GM13976 (cell line): Measurements from ENCODE around the gene KATNB1.

Experiments used
- DNase-seq: peaks from one replicate; pipeline ENCODE4 v3.0.0; 2012; ENCODE audit warnings: low spot score
- in situ Hi-C: fragments of 300-500 bp; cut with MboI; formaldehyde crosslinking; loops from one replicate; pipeline ENCODE4 v1.12.0; 2022; ENCODE audit warnings: low sequenced_read_pairs, mixed read lengths, inconsistent platforms; ENCODE audit not compliant: unreplicated experiment
- TF ChIP-seq, protein P1 (sequence below): IDR thresholded peaks from 2 replicates; pipeline ENCODE4 v1.5.1; 2012; ENCODE audit warnings: borderline replicate concordance, mild to moderate bottlenecking; ENCODE audit not compliant: insufficient read depth; ENCODE audit errors: extremely low read depth, missing control alignments, control extremely low read depth

Gene KATNB1

DNA sequence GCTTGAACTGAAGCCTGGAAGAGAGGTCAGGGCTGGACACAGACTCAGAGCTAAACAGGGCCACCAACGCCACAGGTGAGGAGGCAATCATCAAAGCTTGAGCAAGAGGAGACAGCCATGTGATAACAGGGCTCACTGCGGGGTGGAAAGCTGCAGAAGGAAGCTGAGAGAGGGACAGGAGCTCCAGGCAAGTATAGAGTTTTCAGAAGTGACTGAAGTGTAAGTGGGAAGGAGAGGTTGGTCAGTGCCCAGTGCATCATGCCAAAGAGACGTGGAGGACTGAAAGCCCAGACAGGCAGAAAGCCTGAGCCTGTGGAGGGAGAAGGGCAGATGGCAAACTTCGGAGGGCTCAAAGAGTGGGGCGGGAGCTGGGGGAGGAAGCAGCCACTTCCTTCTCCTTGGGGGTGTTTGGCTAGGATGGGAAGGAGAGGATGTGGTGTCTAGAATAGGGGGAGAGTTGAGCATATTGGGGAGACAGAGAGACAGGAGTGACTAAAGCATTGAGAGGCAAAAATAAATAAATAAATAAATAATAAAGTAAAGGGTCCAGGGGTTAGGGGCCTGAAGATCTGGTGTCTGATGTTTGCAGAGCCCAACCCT is 64.1 kb downstream of the KATNB1 start:
- TF ChIP-seq, protein P1, sequence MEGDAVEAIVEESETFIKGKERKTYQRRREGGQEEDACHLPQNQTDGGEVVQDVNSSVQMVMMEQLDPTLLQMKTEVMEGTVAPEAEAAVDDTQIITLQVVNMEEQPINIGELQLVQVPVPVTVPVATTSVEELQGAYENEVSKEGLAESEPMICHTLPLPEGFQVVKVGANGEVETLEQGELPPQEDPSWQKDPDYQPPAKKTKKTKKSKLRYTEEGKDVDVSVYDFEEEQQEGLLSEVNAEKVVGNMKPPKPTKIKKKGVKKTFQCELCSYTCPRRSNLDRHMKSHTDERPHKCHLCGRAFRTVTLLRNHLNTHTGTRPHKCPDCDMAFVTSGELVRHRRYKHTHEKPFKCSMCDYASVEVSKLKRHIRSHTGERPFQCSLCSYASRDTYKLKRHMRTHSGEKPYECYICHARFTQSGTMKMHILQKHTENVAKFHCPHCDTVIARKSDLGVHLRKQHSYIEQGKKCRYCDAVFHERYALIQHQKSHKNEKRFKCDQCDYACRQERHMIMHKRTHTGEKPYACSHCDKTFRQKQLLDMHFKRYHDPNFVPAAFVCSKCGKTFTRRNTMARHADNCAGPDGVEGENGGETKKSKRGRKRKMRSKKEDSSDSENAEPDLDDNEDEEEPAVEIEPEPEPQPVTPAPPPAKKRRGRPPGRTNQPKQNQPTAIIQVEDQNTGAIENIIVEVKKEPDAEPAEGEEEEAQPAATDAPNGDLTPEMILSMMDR = no peak
- in situ Hi-C loops = no loop called here
- no peak for DNase-seq

DNA sequence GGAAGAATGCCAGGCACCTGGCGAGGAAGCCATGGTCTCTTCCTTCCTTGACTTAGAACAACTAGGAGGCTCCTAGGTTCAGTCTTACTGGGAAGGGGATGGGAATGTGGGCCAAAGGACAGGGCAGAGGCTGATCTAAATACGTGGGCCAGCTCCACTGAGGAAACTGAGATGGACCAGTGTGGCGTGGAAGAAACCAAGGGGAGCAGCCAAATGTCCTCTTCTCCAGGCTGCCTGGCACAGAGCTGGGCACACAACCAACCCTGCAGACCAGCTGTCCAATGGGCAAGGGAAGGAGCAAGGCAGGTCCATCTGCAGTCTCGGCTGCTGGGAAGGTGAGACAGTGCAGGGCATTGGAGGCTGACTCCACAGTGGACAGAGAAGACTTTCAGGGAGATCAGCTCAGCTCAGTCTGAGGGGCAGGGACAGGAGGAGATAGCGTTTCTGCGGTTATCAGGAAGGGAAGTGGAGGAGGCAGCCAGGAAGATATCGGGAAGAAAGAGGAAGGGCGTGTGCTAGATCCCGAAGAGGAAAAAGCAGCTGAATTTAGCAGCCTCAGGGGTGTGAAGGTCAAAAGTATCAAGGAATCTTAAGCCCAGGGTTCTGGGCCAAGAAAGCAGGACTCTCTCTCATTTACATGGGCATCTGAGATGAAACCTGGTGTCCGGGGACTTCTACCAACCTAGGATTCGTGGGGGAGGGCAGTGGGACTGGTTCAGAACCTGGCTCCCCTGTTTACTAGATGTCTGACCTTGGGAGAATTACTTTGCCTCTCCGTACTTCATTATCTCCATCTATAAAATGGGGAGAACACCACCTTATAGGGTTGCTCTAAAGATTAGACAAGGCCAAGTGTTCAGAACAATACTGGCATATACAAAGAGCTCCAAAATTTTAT is 64.9 kb downstream of the KATNB1 start:
- DNase-seq = no peak
- TF ChIP-seq, protein P1 = no peak
- in situ Hi-C loops = no loop called here

DNA sequence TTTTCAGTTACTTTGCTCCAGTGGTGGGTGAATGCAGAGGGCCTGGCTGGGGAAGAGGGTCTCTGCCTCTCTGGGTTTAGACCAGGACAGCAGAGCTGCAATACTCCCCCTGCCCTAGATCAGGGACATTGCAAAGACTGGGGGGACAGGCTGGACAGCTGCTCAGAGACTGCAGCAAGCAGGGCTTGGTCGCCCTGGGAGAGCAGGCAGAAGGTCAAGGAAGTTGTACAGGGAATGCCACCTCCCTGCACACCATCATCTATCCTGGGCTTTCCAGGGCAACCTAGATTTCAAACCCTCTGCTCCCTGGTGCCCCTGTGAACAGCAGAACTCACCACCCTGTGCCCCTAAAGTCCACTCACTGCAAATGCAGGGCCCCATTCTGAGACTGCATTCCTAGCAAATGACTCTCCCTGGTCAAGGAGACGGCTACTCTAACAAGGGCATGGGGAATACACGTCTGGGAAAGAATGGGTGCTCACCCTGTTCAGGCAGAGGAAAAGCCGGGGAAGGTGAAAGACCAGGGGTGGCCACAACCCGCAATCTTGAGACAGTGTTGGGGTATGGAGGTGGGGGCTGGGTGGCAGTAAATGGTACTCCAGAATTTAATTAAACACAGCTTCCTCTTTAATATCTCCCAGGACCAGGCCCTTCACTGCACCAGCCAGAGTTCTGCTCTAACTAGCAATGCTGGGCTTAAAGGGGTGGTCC is 65.7 kb downstream of the KATNB1 start:
- DNase-seq = no peak
- in situ Hi-C loops = no loop called here
- TF ChIP-seq, protein P1 = no peak

DNA sequence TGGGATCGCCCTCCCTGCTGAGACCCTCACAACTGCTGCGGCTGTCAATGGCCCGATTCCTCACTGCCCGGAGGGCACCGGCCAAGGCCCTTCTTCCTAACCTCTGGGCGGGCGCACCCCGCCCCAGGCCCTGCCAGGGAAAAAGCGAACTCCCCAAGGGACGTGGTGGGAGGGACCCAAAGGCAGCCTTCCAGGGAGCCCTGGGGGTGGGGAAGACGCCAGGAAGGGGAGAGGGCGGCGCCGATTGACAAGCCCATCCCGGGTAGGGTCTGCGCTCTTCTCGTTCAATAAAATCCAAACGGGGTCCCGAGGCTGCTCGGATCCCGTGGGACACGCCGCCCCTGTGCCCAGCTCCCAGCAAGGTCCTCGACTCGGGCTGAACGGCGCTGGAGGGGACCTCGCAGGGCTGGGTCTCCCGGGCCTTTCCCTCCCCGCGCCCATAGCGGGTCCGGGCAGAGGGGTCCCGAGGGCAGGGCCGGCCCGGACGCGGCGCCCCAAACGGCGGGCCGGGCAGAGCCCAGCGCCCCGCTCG is 66.3 kb downstream of the KATNB1 start:
- no peak for DNase-seq
- in situ Hi-C loops = no loop called here

DNA sequence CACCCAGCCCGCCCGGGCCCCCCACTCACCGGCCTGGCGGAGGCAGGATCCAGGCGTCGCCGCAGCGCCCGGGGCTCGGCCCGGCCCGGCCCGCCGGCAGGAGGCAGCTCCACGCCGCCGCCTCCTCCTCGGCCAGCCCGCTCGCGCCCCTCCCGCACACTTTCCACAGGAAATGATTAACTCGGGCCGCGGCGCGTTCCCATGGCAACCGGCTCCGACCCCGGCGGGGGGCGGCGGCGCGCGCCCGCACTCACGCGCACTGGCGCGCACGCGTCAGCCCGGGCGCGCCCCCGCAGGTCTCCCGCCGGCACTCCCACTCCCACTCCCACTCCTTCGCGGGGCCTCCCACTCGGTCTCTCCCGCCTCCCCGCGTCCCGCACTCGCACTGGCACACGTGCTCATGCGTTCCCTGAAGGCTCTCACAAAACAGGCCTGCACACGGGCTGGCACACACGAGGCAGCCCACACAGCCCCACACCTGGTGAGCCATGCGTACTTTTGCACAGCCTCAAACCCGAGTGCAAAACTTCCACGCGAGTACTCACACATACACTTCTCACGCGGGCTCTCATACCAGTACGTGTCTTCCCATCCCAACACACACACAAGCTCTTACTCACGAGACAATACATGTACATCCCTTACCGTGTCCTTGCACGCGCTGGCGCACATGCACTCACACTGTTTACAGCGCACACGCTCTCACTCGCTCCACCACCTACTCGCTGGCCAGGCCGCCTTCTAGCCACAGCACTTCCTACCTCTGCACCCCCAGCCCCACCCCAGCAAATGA is 67.0 kb downstream of the KATNB1 start, which contains the start of gene KIFC3:
Gene KIFC3, minus strand, starts transcription at position 151 of the 793 bp plus-strand sequence. CDS start 4,248 bp downstream, outside the sequence.
- TF ChIP-seq, protein P1 = no peak
- DNase-seq = peak; percentile 73
- in situ Hi-C loops = no loop called here

More for the DNA sequence above, 66.3 kb downstream of the KATNB1 start:
- TF ChIP-seq, protein P1 = no peak
